Activated naive CD4-positive, alpha-beta T cell treated with anti-CD3 and anti-CD28 coated beads, Interleukin-2, amount 10 ng/mL, durations not matched to agents 5 hours and 36 hours (primary cell): ENCODE data around the gene MTCH1. TPM values are rescaled to one million over a fixed set of nuclear protein-coding genes. Genes with fewer than 3 reads are reported as not detected.

Experiments used
- total RNA-seq, 2 experiments: library from RNA; stranded (reverse); gene quantifications; one replicate each; pipeline ENCODE4 v1.2.3, GENCODE V29; 2021

MTCH1 gene, protein sequence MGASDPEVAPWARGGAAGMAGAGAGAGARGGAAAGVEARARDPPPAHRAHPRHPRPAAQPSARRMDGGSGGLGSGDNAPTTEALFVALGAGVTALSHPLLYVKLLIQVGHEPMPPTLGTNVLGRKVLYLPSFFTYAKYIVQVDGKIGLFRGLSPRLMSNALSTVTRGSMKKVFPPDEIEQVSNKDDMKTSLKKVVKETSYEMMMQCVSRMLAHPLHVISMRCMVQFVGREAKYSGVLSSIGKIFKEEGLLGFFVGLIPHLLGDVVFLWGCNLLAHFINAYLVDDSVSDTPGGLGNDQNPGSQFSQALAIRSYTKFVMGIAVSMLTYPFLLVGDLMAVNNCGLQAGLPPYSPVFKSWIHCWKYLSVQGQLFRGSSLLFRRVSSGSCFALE
- total RNA-seq = 100 to 1,000 TPM; 109 to 112 TPM

DNA sequence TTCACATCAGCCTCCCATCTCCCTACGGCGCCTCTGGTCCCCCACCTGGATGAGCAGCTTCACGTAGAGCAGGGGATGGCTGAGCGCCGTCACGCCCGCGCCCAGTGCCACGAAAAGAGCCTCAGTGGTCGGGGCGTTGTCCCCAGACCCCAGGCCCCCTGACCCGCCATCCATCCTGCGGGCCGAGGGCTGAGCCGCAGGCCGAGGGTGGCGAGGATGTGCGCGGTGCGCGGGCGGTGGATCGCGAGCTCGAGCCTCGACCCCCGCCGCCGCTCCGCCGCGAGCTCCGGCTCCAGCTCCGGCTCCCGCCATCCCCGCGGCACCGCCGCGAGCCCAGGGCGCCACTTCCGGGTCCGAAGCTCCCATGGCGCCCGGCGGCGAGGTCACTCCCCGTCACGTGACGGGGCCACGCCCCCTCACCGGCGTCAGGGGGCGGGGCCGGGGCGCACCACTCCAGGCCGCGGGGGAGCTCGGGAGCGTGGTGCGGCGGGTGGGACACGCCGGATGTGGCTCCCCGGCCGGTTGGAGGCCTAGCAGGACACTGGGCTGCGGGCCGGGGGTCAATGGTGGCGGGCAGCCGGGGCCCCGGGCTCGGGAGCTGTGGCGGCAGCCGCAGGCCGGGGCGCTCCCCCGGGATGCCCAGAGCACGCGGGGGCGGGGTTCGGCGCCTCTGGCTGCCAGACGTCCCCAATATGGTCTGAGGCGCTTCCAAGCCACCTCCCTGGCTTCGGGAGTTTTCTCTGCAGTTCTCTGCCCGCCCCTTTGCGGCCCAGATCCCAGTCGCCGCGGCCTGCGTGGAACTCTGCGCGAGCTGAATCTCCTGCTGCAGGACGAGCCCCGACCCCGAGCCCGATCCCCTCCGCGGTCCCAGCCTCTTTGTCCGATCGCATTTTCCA is at the start of gene MTCH1:
MTCH1 (minus strand) TSS at position 389 of the 896 bp plus-strand sequence; CDS start at position 366, 23 bp downstream.

GRCh38 chr6:37005061-37005810 is 19.2 kb upstream of the MTCH1 start, which contains the start of gene FGD2:
TSS of gene FGD2 (plus strand) at chr6:37005655. CDS start at chr6:37005818, 163 bp downstream.

GRCh38 chr6:36954262-36954931 is 31.6 kb downstream of the MTCH1 start, which contains the start of gene PI16:
TSS of gene PI16 (plus strand) at chr6:36954738. CDS start at chr6:36954761, 23 bp downstream.

Other genes with a start within 250 kb of the MTCH1 start
- 1 to 10 TPM; 1.6 to 2.4 TPM for gene CPNE5, start 146.8 kb downstream of the MTCH1 start, total RNA-seq
- gene PPIL1, start 111.4 kb downstream of the MTCH1 start, total RNA-seq = 10 to 100 TPM; 15.7 to 17.5 TPM
- 10 to 100 TPM; 43.9 to 44.3 TPM for gene C6orf89, start 100.2 kb downstream of the MTCH1 start, total RNA-seq
- gene PI16, start 31.5 kb downstream of the MTCH1 start, total RNA-seq = 1 to 10 TPM; 2.7 to 2.8 TPM
- gene FGD2, start 19.5 kb upstream of the MTCH1 start, total RNA-seq = 1 to 10 TPM in 1 of 2 experiments, under 1 TPM in 1; 0.86 to 1.2 TPM
- 100 to 1,000 TPM; 566 to 572 TPM for gene PIM1, start 184.0 kb upstream of the MTCH1 start, total RNA-seq